Measurements from ENCODE around the gene RALB.

The RALB gene

DNA sequence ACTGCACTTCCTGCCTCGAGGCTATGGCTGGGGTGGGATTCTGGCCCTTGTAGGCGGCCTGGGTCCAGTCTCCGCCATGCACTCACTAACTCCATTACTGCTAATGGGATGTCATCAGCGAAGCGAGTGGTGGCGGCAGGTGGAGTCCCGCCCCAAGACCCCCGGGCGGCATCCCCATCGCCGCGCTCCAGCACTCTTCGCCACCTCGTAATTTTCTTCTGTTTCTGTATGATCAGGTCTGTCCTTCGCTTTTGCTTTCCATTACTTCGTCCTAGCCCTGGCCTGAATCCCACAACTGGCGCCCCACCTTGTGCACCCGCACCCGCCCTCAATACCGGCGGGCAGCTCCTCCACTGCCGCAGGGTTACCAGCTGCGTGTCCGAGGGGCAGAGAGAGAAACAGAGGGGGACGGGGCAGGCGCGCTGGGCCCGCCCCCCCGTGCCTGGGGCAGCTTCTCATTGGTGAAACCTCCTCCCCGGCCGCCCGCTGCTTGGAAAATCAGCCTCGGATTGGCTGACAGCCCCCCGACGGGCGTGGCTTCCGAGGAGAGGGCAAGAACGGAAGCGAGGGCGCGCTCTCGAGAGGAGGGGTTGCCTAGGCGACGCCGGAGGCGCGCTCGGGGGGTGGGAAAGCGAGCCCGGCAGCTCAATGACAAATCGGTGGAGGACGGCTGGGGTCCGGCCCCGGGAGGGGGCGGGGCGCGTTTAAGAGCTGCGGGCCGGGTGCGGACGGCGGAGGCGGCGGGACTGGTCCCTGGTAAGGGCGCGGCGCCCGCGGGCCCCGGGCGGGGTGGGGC, at the start of gene RALB:
Gene RALB, plus strand, starts transcription at position 628 of the 796 bp plus-strand sequence. CDS start 25,813 bp downstream, outside the sequence.
- peak; percentile 98 for DNase-seq (ENCODE audit: low read depth)

- no peak for DNase-seq (ENCODE audit: low read depth)
These were observed 49.2 kb upstream of the RALB start for GRCh38 chr2:120203251-120204021.

GRCh38 chr2:120204022-120204405, 48.6 kb upstream of the RALB start:
- DNase-seq (ENCODE audit: low read depth) = no peak

GRCh38 chr2:120204417-120204816, 48.2 kb upstream of the RALB start:
- no peak for DNase-seq (ENCODE audit: low read depth)

DNA sequence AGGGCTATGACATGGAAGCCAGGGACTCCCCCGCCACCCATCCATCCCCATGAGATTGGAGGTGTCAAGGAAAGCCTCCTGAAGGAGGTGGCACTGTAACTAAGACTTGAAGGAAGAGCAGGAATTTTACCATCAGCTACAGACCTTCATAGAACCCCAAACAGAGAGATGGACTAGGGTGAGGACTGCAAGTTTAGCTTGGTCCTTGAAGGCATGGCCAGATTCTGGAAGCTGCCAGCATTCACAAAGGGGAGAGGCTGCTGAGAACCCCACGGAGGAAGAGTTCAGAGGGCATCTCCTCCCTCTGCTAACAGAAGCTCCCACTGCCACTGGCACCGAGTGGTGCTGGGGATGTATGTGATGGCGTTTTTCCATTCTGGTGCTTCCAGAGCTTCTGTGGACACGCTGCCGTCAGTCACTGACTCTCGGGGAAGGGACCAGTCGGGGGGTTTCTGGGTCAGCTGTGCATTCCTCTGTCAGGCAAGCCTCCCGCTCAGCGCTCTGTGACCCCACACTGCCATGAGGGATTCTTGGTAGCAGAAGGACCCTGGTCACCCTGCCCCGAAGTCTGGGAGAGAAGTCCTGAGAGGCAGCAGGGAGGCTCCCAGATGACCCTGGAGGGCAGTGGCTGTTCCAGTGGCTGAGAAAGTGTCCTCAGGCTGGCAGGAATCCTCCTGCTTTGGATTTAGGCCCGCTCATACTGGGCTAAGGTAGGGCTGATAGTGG, 47.5 kb upstream of the RALB start:
- no peak for DNase-seq (ENCODE audit: low read depth)

- DNase-seq (ENCODE audit: low read depth) = no peak
These were observed 46.5 kb upstream of the RALB start for GRCh38 chr2:120206022-120206581.

DNA sequence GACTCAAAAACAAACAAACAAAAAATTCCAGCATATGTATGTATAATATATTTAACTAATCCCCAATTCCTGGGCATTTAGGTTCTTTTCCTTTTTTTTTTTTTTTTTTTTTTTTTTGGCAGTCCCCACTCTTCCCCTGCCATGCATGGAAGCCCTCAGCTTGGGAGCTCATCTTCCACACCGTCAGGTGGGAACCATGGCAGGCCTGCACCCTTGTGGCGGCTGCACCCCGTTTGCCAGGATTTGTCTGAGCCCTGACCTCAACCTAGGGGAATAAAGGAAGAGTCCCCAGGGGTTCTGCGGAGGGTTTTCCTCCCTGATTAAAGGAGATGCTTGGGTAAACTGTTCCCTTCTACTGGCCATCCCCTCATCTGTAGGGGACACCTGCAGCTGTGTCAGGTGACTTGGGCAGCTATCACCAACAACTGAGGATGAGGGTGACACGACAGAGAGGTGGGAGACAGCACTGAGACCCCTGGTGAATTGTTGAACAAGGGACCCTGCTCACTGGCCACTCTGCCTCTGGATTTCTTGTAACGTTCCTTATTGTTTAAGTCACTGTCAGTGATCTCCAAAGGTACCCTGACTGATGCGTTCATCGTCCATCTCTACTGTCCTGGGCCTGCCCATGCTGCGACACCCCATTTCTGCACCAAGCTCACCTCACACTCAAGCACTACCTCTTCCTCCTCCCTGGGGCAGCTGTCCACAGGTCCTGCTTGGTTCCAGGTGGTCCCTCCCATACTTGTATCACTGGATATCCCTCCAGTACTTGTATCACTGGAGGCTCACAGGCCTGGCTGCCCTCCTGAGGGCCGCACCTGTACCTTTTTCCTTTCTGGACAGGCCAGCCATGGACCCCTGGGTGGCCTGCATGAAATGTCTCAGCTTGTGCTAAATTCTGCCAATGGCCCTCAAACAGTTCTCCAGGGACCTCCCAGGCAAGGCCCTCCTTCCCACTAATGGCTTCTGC, 44.0 kb upstream of the RALB start:
- DNase-seq (ENCODE audit: low read depth) = no peak

- no peak for DNase-seq (ENCODE audit: low read depth)
These were observed 43.0 kb upstream of the RALB start for GRCh38 chr2:120209427-120210269.

DNA sequence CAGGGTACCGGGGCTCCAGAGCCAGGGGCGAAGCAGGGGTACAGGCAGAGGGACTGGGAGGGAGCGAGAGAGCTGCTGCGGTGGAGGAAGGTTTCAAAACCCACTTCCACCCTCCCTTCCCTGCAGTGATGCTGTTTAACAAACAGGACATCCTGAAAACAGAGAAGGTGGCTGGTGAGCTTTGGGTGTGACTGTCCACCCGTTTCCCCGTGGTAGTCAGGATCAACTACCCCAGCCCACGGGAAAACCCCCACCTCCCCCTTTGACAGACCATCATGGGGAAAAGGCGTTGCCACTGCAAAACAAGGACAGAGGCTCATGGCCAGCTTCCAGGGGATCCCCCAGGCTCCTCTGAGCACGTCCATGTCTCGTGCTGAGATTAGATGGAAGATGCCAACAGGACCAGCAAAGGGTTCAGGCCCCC, 42.4 kb upstream of the RALB start:
- DNase-seq (ENCODE audit: low read depth) = no peak

DNA sequence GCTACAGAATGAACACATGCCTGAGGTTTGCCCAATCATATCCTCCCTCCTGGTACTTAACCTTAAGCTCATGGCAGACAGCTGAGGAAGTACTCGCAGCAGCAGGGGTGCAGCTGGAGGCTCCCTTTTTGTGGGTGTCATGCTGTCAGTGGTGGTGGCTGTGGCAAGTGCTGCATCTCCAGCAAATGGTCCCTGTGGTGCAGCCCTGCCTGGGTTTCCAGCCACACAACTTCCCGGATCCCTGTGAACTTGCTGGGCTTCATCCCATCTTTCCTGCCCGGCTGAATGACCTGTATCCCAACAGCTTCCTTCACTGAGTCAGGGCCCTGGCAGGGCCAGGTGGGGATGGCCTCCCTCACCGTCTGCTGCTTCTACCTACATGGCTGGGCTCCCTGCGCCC, 34.5 kb upstream of the RALB start:
- no peak for DNase-seq (ENCODE audit: low read depth)

GRCh38 chr2:120219291-120219690, 33.4 kb upstream of the RALB start:
- no peak for DNase-seq (ENCODE audit: low read depth)

DNA sequence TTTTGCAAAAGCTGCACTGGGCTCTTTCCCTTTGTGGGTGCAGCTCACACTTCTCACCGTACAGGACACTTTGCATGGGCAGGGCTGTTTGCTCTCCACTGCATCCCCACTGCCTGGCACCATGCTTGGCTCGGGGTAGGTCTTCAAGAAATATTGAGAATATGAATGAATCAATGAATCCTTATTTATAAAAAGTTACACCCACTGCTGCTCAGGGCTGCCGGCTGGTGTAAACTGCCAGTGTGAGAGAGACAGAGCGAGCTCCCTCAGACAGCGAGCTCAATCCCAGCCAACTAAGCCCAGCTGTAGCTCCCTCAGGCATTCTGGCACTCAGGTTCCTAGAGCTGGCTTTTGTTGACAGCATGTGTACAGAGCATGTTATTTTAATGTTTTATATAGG, 32.9 kb upstream of the RALB start:
- no peak for DNase-seq (ENCODE audit: low read depth)

- no peak for DNase-seq (ENCODE audit: low read depth)
These were observed 31.9 kb upstream of the RALB start for GRCh38 chr2:120220756-120221155.

DNA sequence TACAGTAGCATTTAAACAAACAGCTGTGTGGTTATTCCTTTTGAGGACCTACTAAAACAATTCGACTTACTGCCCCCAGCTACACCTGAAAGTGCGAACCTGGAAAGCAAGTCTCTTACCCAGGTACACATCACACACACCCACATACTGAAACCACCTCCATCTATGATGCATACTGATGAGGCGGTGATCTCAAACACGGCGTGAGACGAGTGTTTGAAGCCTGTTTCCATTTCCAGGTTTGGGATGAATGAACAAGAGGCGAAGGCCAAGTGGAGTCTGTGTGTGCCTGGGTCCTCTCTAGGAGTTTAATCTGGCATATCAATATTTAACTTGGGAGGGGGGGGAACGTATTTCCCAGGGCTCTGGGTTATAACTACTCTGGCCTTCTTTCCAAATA, 31.0 kb upstream of the RALB start:
- no peak for DNase-seq (ENCODE audit: low read depth)

- no peak for DNase-seq (ENCODE audit: low read depth)
These were observed 30.2 kb upstream of the RALB start for GRCh38 chr2:120222186-120223033.

GRCh38 chr2:120223034-120223912, 29.4 kb upstream of the RALB start, which contains the start of gene TMEM185B:
TSS of gene TMEM185B (minus strand) at chr2:120223400. CDS start at chr2:120222976, 424 bp downstream.
- peak; percentile 60 for DNase-seq (ENCODE audit: low read depth)

DNA sequence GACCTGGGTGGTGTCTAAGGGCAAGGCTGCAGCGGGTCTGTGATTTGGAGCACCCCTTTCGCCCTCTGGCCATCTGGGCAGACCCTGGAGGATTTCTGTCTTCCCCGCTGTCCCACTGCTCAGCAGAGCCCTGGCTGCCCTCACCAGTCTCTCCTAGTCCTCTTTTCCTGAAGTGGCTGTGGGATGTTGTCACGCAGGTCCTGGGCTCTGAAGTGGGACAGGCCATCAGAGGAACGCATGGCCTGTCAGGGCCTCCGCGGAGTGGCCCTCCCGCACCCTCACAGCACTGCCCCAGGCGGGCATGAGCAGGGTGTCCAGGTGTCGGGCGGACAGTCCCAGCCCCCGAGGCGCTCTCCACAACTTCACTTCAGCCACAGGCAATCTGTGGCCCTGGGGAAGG, 28.4 kb upstream of the RALB start:
- no peak for DNase-seq (ENCODE audit: low read depth)

Data from fibroblast of the conjunctiva (primary cell).